8988T (cell line): ENCODE results near the gene TUBGCP5.
A peak's percentile ranks its signal among the peaks of the same experiment; 100 is the strongest.
"Not testable (repeated sequence)": the region's sequence is repeated elsewhere in the genome, so short reads cannot be mapped to it uniquely, and the experiment has no call there.

Source experiments
- DNase-seq: peaks from one replicate; pipeline ENCODE4 v3.0.0; 2011

The TUBGCP5 gene

GRCh38 chr15:23039917-23040281, 530 bp upstream of the TUBGCP5 start:
- DNase-seq: no peak

- no peak for DNase-seq
Measured at GRCh38 chr15:23038726-23039142, 635 bp downstream of the TUBGCP5 start.

GRCh38 chr15:23035964-23036566, 3.3 kb downstream of the TUBGCP5 start:
- peak; percentile 42 for DNase-seq

- DNase-seq: no peak
Measured at GRCh38 chr15:23033979-23034378, 5.4 kb downstream of the TUBGCP5 start.

- no peak for DNase-seq
Measured at GRCh38 chr15:23026218-23026617, 13.2 kb downstream of the TUBGCP5 start.

- no peak for DNase-seq
Measured at GRCh38 chr15:23022156-23022555, 17.2 kb downstream of the TUBGCP5 start.

- no peak for DNase-seq
Measured at GRCh38 chr15:23014394-23015000, 24.9 kb downstream of the TUBGCP5 start.

GRCh38 chr15:23013681-23014080, 25.7 kb downstream of the TUBGCP5 start:
- DNase-seq: no peak

- not testable (repeated sequence) for DNase-seq
Measured at GRCh38 chr15:23012616-23013015, 26.8 kb downstream of the TUBGCP5 start.

GRCh38 chr15:23003736-23004135, 35.6 kb downstream of the TUBGCP5 start:
- DNase-seq: no peak

GRCh38 chr15:23002920-23003319, 36.4 kb downstream of the TUBGCP5 start:
- DNase-seq: no peak

GRCh38 chr15:22995795-22996194, 43.6 kb downstream of the TUBGCP5 start:
- no peak for DNase-seq

- no peak for DNase-seq
Measured at GRCh38 chr15:22992024-22992326, 47.4 kb downstream of the TUBGCP5 start.

- DNase-seq: no peak
Measured at GRCh38 chr15:22989576-22990477, 49.5 kb downstream of the TUBGCP5 start.

- no peak for DNase-seq
Measured at GRCh38 chr15:22988811-22989210, 50.6 kb downstream of the TUBGCP5 start.

GRCh38 chr15:22981931-22982330, 57.4 kb downstream of the TUBGCP5 start:
- DNase-seq: not testable (repeated sequence)

GRCh38 chr15:22981051-22981840, 58.1 kb downstream of the TUBGCP5 start:
- no peak for DNase-seq

GRCh38 chr15:22980189-22981050, 58.9 kb downstream of the TUBGCP5 start, which contains the start of gene CYFIP1:
CYFIP1 (minus strand) TSS chr15:22980368; CDS start chr15:22947285, 33,083 bp downstream.
- peak; percentile 90 for DNase-seq

- DNase-seq: peak; percentile 47
Measured at GRCh38 chr15:22979238-22980188, 59.9 kb downstream of the TUBGCP5 start.

GRCh38 chr15:22978691-22979237, 60.6 kb downstream of the TUBGCP5 start:
- DNase-seq: no peak

GRCh38 chr15:22974745-22975144, 64.6 kb downstream of the TUBGCP5 start:
- no peak for DNase-seq
